HEK293T (cell line): ENCODE results near the gene TULP1.

Experiments
- ARNT ChIP-seq: fragments of 450-650 bp; IDR thresholded peaks from 2 replicates; pipeline ENCODE4 v1.6.1; 2017; ENCODE audit warnings: mild to moderate bottlenecking
- BHLHE40 ChIP-seq: fragments of 450-650 bp; IDR thresholded peaks from 2 replicates; pipeline ENCODE4 v1.6.1; 2016; ENCODE audit warnings: mild to moderate bottlenecking, moderate library complexity, borderline replicate concordance
- ELF4 ChIP-seq: fragments of 450-650 bp; IDR thresholded peaks from 2 replicates; pipeline ENCODE4 v1.6.1; 2017; ENCODE audit warnings: antibody characterized with exemption
- FOXA1 ChIP-seq: fragments of 450-650 bp; IDR thresholded peaks from 2 replicates; pipeline ENCODE4 v1.6.1; 2016; ENCODE audit warnings: mild to moderate bottlenecking
- FOXM1 ChIP-seq: fragments of 450-650 bp; IDR thresholded peaks from 2 replicates; pipeline ENCODE4 v1.6.1; 2017; ENCODE audit warnings: mild to moderate bottlenecking, borderline replicate concordance
- HDGF ChIP-seq: fragments of 450-650 bp; IDR thresholded peaks from 2 replicates; pipeline ENCODE4 v1.6.1; 2017; ENCODE audit warnings: antibody characterized with exemption, borderline replicate concordance
- PKNOX1 ChIP-seq: fragments of 450-650 bp; IDR thresholded peaks from 2 replicates; pipeline ENCODE4 v1.6.1; 2016
- SP1 ChIP-seq: fragments of 450-650 bp; IDR thresholded peaks from 2 replicates; pipeline ENCODE4 v1.6.1; 2017
- SUZ12 ChIP-seq: fragments of 450-650 bp; IDR thresholded peaks from 2 replicates; pipeline ENCODE4 v1.6.1; 2016; ENCODE audit warnings: mild to moderate bottlenecking
- ZNF384 ChIP-seq: fragments of 450-650 bp; IDR thresholded peaks from 2 replicates; pipeline ENCODE4 v1.6.1; 2016

DNA sequence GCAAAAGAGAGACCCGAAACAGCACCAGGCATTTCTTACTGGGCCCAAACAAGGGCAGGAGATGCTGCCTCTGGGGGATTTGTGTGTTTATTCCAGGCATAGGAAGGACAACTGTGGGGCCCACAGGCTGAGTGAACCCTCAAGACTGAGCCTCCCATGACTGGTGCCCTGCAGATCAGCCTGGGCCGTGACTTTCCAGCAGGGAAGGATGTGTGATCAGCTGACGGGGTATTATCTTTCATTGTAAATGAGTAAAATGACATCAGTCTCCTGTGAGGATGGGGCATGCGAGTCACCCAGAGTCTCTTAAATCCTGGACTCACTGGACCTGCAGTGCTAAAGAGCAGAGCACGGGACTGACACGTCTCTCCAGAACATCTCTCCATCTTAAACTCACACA lies 11.9 kb downstream of the TULP1 start:
- TF ChIP-seq PKNOX1 = no peak
- no peak for TF ChIP-seq SUZ12
- TF ChIP-seq FOXM1 = no peak
- TF ChIP-seq ARNT = no peak
- TF ChIP-seq FOXA1 = no peak
- TF ChIP-seq ZNF384 = no peak
- TF ChIP-seq BHLHE40 = no peak
- TF ChIP-seq SP1 = no peak
- TF ChIP-seq HDGF = no peak
- no peak for TF ChIP-seq ELF4
